H1 (cell line): Measurements from ENCODE around the gene OR4C3. TPM values are rescaled to one million over a fixed set of nuclear protein-coding genes. Genes with fewer than 3 reads are reported as not detected.

Source experiments
- CHD7 ChIP-seq: fragments of 300-600 bp; sonication (generic); IDR thresholded peaks from 2 replicates; pipeline ENCODE4 v1.7.1; 2012; ENCODE audit warnings: low read length, moderate library complexity, mild to moderate bottlenecking, inconsistent platforms; ENCODE audit not compliant: insufficient replicate concordance
- HDAC2 ChIP-seq, 2 experiments: fragments of 300-600 bp in 1 of 2; sonication (generic) in 1 of 2; IDR thresholded peaks; 2 replicates each; pipeline ENCODE4 v1.6.1; 2011 to 2012; ENCODE audit warnings: low read depth in 2 of 2, low read length in 2 of 2, mild to moderate bottlenecking in 2 of 2, moderate library complexity in 2 of 2, borderline replicate concordance in 1 of 2, inconsistent platforms in 1 of 2
- MAFK ChIP-seq: IDR thresholded peaks from 2 replicates; pipeline ENCODE4 v1.6.1; 2012; ENCODE audit warnings: low read depth, mild to moderate bottlenecking, improper control_type of control experiment, low read length
- NANOG ChIP-seq: IDR thresholded peaks from 2 replicates; pipeline ENCODE4 v1.6.1; 2011; ENCODE audit warnings: low read length, low read depth, mild to moderate bottlenecking, inconsistent platforms; ENCODE audit not compliant: insufficient read depth, poor library complexity, severe bottlenecking
- SAP30 ChIP-seq: fragments of 300-600 bp; sonication (generic); IDR thresholded peaks from 2 replicates; pipeline ENCODE4 v1.7.1; 2012; ENCODE audit warnings: low read length, moderate library complexity, mild to moderate bottlenecking, inconsistent platforms; ENCODE audit not compliant: insufficient read depth, insufficient replicate concordance
- SP1 ChIP-seq: IDR thresholded peaks from 2 replicates; pipeline ENCODE4 v1.6.1; 2011; ENCODE audit warnings: low read depth, low read length
- TAF7 ChIP-seq: optimal IDR thresholded peaks from 2 replicates; pipeline ENCODE3; 2011; ENCODE audit warnings: low read depth, mild to moderate bottlenecking, inconsistent platforms, low read length, moderate library complexity, borderline replicate concordance
- TBP ChIP-seq: IDR thresholded peaks from 2 replicates; pipeline ENCODE4 v1.6.1; 2011; ENCODE audit warnings: low read depth, low read length, improper control_type of control experiment
- polyA plus RNA-seq, 7 experiments: library from polyadenylated mRNA; depleted of rRNA in 3 of 7; stranded (reverse) in 5 of 7; unstranded in 2 of 7; fragments of >200 nt in 5 of 7; fragments of 200-250 nt in 2 of 7; gene quantifications; 1 replicate in 5 of 7; 2 replicates in 1 of 7; 4 replicates in 1 of 7; pipeline versions ENCODE4 v1.2.1 to v1.2.3, GENCODE V29; 2011 to 2013; ENCODE audit warnings: missing spikeins in 2 of 7, mixed read lengths in 2 of 7
- total RNA-seq: library from RNA; stranded (reverse); fragmentation: NEBNext Ultra II Directional; extraction: Animal tissue kit (Norgen Biotek cat#: 25700); gene quantifications from 2 replicates; pipeline ENCODE4 v1.2.1, GENCODE V29; 2021
- TF ChIP-seq, protein P1 (sequence below): IDR thresholded peaks from 2 replicates; pipeline ENCODE4 v1.6.1; 2011; ENCODE audit warnings: low read length, improper control_type of control experiment

Gene OR4C3
- total and polyA plus RNA-seq, 2 of the 8 experiments (the other 6 are each of a cell fraction or from before 2014, with no cell fraction given) = not detected

DNA sequence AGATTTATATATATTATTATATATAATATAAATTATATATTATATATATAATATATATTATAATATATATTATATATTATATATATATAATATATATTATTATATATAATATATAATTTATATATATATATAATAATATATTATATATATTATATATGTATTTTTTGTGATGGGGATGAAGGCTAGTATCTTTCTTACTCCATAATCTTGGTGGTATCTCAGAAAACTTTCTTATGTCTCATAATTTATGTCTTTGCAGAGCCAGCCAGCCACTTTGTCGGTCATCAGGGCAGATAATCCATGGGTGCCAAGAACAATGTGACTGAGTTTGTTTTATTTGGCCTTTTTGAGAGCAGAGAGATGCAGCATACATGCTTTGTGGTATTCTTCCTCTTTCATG is 18.8 kb upstream of the OR4C3 start, which contains the start of gene OR4S1 (continued):
- TF ChIP-seq CHD7 = no peak
- no peak for TF ChIP-seq HDAC2 (IDR thresholded peaks at IDR 0.05; ENCODE audit: borderline replicate concordance in 1 of 2, low read depth in 2 of 2, low read length in 2 of 2)
- no peak for TF ChIP-seq SAP30
- no peak for TF ChIP-seq TBP
- no peak for TF ChIP-seq SP1
- no peak for TF ChIP-seq NANOG
- TF ChIP-seq MAFK = no peak
- TF ChIP-seq TAF7 = no peak
- TF ChIP-seq, protein P1, sequence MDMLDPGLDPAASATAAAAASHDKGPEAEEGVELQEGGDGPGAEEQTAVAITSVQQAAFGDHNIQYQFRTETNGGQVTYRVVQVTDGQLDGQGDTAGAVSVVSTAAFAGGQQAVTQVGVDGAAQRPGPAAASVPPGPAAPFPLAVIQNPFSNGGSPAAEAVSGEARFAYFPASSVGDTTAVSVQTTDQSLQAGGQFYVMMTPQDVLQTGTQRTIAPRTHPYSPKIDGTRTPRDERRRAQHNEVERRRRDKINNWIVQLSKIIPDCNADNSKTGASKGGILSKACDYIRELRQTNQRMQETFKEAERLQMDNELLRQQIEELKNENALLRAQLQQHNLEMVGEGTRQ = no peak
